DOHH2 (cell line): ENCODE results near the gene UBQLNL.

Source experiments
- H3F3A ChIP-seq: fragments of 200-600 bp; sonication (generic), shearing (Covaris generic); 2 replicates; pipeline ENCODE4 v1.6.0; 2016; ENCODE audit warnings: antibody characterized with exemption, mild to moderate bottlenecking; ENCODE audit not compliant: control insufficient read depth, insufficient read depth
- H3K27ac ChIP-seq: fragments of 200-600 bp; sonication (generic); 2 replicates; pipeline ENCODE4 v1.5.1; 2014; ENCODE audit warnings: low read depth, mild to moderate bottlenecking, low read length, moderate library complexity
- H3K27me3 ChIP-seq: fragments of 200-600 bp; sonication (generic); 2 replicates; pipeline ENCODE4 v1.6.1; 2014; ENCODE audit warnings: mild to moderate bottlenecking, low read length, mixed read lengths; ENCODE audit not compliant: control insufficient read depth
- H3K36me3 ChIP-seq: fragments of 200-600 bp; sonication (generic); 2 replicates; pipeline ENCODE4 v1.6.1; 2014; ENCODE audit warnings: mild to moderate bottlenecking, low read length, moderate library complexity, mixed read lengths; ENCODE audit not compliant: control insufficient read depth
- H3K4me1 ChIP-seq: fragments of 200-600 bp; sonication (generic); 2 replicates; pipeline ENCODE4 v1.6.1; 2014; ENCODE audit warnings: mild to moderate bottlenecking, low read length, mixed read lengths; ENCODE audit not compliant: control insufficient read depth
- H3K4me2 ChIP-seq: fragments of 200-600 bp; sonication (generic); 2 replicates; pipeline ENCODE4 v1.6.0; 2014; ENCODE audit warnings: mild to moderate bottlenecking, low read length, moderate library complexity
- H3K4me3 ChIP-seq: fragments of 200-600 bp; sonication (generic); 2 replicates; pipeline ENCODE4 v1.5.1; 2014; ENCODE audit warnings: mild to moderate bottlenecking, low read length, mixed read lengths
- H3K79me2 ChIP-seq: fragments of 200-600 bp; sonication (generic); 2 replicates; pipeline ENCODE4 v1.6.1; 2014; ENCODE audit warnings: mild to moderate bottlenecking, low read length, mixed read lengths; ENCODE audit not compliant: control insufficient read depth
- H3K9me2 ChIP-seq: fragments of 200-600 bp; sonication (generic); replicated peaks from 2 replicates; pipeline ENCODE4 v1.6.1; 2014; ENCODE audit warnings: mild to moderate bottlenecking, low read length, mixed read lengths; ENCODE audit not compliant: control insufficient read depth
- H3K9me3 ChIP-seq: fragments of 200-600 bp; sonication (generic); 2 replicates; pipeline ENCODE4 v1.6.1; 2014; ENCODE audit warnings: antibody characterized with exemption, low read length, mixed read lengths; ENCODE audit not compliant: control insufficient read depth, insufficient read depth
- H4K20me1 ChIP-seq: fragments of 200-600 bp; sonication (generic); 2 replicates; pipeline ENCODE4 v1.6.0; 2014; ENCODE audit warnings: low read depth, mild to moderate bottlenecking, antibody characterized with exemption, low read length, moderate library complexity; ENCODE audit not compliant: control insufficient read depth, insufficient read depth
- CTCF ChIP-seq: fragments of 200-600 bp; sonication (generic); IDR thresholded peaks from one replicate; pipeline ENCODE4 v1.5.1; 2014; ENCODE audit warnings: antibody characterized with exemption, mild to moderate bottlenecking, low read depth, low read length; ENCODE audit not compliant: poor library complexity, severe bottlenecking
- EZH2phosphoT487 ChIP-seq: fragments of 200-600 bp; sonication (generic); IDR thresholded peaks from 2 replicates; pipeline ENCODE4 v1.6.1; 2017; ENCODE audit warnings: borderline replicate concordance, mild to moderate bottlenecking, antibody characterized with exemption, low read length, moderate library complexity, mixed read lengths

Gene UBQLNL

GRCh38 chr11:5548440-5548839, 31.9 kb upstream of the UBQLNL start, which contains the start of gene OR52H1:
TSS of gene OR52H1 (minus strand) at chr11:5548540. CDS start at chr11:5545505, 3,035 bp downstream.
- H3K36me3 ChIP-seq, result no peaks in the 10 kb centered on the region
- H3K9me2 ChIP-seq, result no peaks in the 10 kb centered on the region
- no peaks in the 10 kb centered on the region for H3F3A ChIP-seq
- no peaks in the 10 kb centered on the region for H3K27me3 ChIP-seq
- TF ChIP-seq CTCF (no peak), EZH2phosphoT487 (no peak)
- no peak within 1 kb of the TSS for H3K4me2 ChIP-seq
- no peaks in the 10 kb centered on the region for H3K9me3 ChIP-seq
- no peaks in the 10 kb centered on the region for H4K20me1 ChIP-seq
- H3K4me3 ChIP-seq, result no peak within 1 kb of the TSS
- no peak within 1 kb of the TSS for H3K27ac ChIP-seq
- H3K4me1 ChIP-seq, result no peaks in the 10 kb centered on the region
- no peaks in the 10 kb centered on the region for H3K79me2 ChIP-seq

- no peaks in the 10 kb centered on the region for H3K9me2 ChIP-seq
- TF ChIP-seq CTCF, result no peak
- no peak for TF ChIP-seq EZH2phosphoT487
- no peaks in the 10 kb centered on the region for H3K4me1 ChIP-seq
- no peak overlapping the region for H3K27ac ChIP-seq
- H3K36me3 ChIP-seq, result no peaks in the 10 kb centered on the region
- no peaks in the 10 kb centered on the region for H3K9me3 ChIP-seq
- H3K79me2 ChIP-seq, result no peaks in the 10 kb centered on the region
- H4K20me1 ChIP-seq, result no peaks in the 10 kb centered on the region
- no peak overlapping the region for H3K4me2 ChIP-seq
- no peaks in the 10 kb centered on the region for H3K27me3 ChIP-seq
- H3F3A ChIP-seq, result no peaks in the 10 kb centered on the region
- H3K4me3 ChIP-seq, result no peak overlapping the region
These were observed 31.5 kb upstream of the UBQLNL start for GRCh38 chr11:5547982-5548381.

- Histone ChIP-seq H3K27me3 (no peaks in the 10 kb centered on the region), H3K79me2 (no peaks in the 10 kb centered on the region), H3K4me3 (no peak overlapping the region), H3K27ac (no peak overlapping the region), H3F3A (no peaks in the 10 kb centered on the region), H4K20me1 (no peaks in the 10 kb centered on the region), H3K4me2 (no peak overlapping the region), H3K9me3 (no peaks in the 10 kb centered on the region), H3K36me3 (no peaks in the 10 kb centered on the region), H3K9me2 (no peaks in the 10 kb centered on the region), H3K4me1 (no peaks in the 10 kb centered on the region)
- TF ChIP-seq EZH2phosphoT487 (no peak), CTCF (no peak)
These were observed 30.0 kb upstream of the UBQLNL start for GRCh38 chr11:5546457-5546856.
